Measurements from ENCODE around the gene ITK.

The ITK gene

DNA sequence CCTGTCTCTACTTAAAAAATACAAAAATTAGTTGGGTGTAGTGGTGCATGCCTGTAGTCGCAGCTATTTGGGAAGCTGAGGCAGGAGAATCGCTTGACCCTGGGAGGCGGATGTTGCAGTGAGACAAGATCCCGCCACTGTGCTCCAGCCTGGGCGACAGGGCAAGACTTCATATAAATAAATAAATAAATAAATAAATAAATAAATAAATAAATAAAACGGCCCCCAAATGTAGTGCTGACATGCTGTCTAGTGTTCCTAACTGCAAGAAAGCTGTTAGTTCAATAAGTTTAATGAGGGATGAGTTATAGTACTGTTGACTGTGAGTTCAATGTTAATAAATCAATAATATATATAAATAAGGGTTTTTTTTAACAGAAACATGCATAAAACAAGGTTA lies 77.8 kb downstream of the ITK start:
- no peak for DNase-seq (ENCODE audit: extremely low spot score)
- CTCF ChIA-PET: interaction anchor here (0.5 to 1.3 kb wide), 2 partner anchors 42 to 130 kb away, joined by 3 to 7 read pairs; no protein-coding TSS in a partner anchor
- POLR2A ChIA-PET: no interaction called here
- no peak for TF ChIP-seq FOXM1 (IDR thresholded peaks at IDR 0.05; ENCODE audit: borderline replicate concordance)
- no peak for TF ChIP-seq ZNF384 (IDR thresholded peaks at IDR 0.05)
- no peak for TF ChIP-seq CTBP1 (IDR thresholded peaks at IDR 0.05; ENCODE audit: borderline replicate concordance)
- TF ChIP-seq BHLHE40 (IDR thresholded peaks at IDR 0.05; ENCODE audit: borderline replicate concordance): no peak
- no peak for TF ChIP-seq SP1 (IDR thresholded peaks at IDR 0.05)
- no peak for TF ChIP-seq PKNOX1 (IDR thresholded peaks at IDR 0.05)
- TF ChIP-seq SUZ12 (IDR thresholded peaks at IDR 0.05): no peak
- TF ChIP-seq FOXK2 (IDR thresholded peaks at IDR 0.05): no peak
- no peak for TF ChIP-seq HDGF (IDR thresholded peaks at IDR 0.05; ENCODE audit: borderline replicate concordance)
- no peak for TF ChIP-seq NFRKB (IDR thresholded peaks at IDR 0.05)

- POLR2A ChIA-PET: no interaction called here
- TF ChIP-seq CTBP1 (IDR thresholded peaks at IDR 0.05; ENCODE audit: borderline replicate concordance) (no peak), SP1 (IDR thresholded peaks at IDR 0.05) (no peak)
- CTCF ChIA-PET: interaction anchor here (1.3 kb wide), 1 partner anchor 41 kb away, joined by 7 read pairs; no protein-coding TSS in a partner anchor
- no peak for DNase-seq (ENCODE audit: extremely low spot score)
These were observed 79.1 kb downstream of the ITK start for GRCh38 chr5:157259699-157260098.

- POLR2A ChIA-PET: no interaction called here
- no peak for DNase-seq (ENCODE audit: extremely low spot score)
- CTCF ChIA-PET: interaction anchor here (2.7 kb wide), 1 partner anchor 10 kb away, joined by 16 read pairs; no protein-coding TSS in a partner anchor
- no peak for TF ChIP-seq LEF1 (IDR thresholded peaks at IDR 0.05; ENCODE audit: borderline replicate concordance)
- no peak for TF ChIP-seq NFRKB (IDR thresholded peaks at IDR 0.05)
- no peak for TF ChIP-seq SUZ12 (IDR thresholded peaks at IDR 0.05)
- no peak for TF ChIP-seq ARNT (IDR thresholded peaks at IDR 0.05)
- no peak for TF ChIP-seq L3MBTL2 (conservative IDR thresholded peaks at IDR 0.05)
- TF ChIP-seq FOXK2 (IDR thresholded peaks at IDR 0.05): no peak
- TF ChIP-seq PKNOX1 (IDR thresholded peaks at IDR 0.05): no peak
- TF ChIP-seq HDGF (IDR thresholded peaks at IDR 0.05; ENCODE audit: borderline replicate concordance): no peak
These were observed 83.0 kb downstream of the ITK start for GRCh38 chr5:157263496-157264090.

- peak; percentile 86 for DNase-seq (ENCODE audit: extremely low spot score)
- ChIA-PET POLR2A (interaction anchor here (0.9 to 1.6 kb wide), 3 partner anchors 8 to 123 kb away, joined by 3 to 4 read pairs (median 3); partner anchors contain the start of gene MED7), CTCF (interaction anchor here (0.6 to 1.8 kb wide), 2 partner anchors 11 to 13 kb away, joined by 5 to 6 read pairs; no protein-coding TSS in a partner anchor)
- TF ChIP-seq FOXK2 (IDR thresholded peaks at IDR 0.05) (no peak), SUZ12 (IDR thresholded peaks at IDR 0.05) (no peak), ZNF384 (IDR thresholded peaks at IDR 0.05) (no peak), HDGF (IDR thresholded peaks at IDR 0.05; ENCODE audit: borderline replicate concordance) (no peak), L3MBTL2 (conservative IDR thresholded peaks at IDR 0.05) (peak; percentile 65)
These were observed 85.2 kb downstream of the ITK start, which contains the start of gene CYFIP2 for GRCh38 chr5:157265714-157266285. CYFIP2 (plus strand) TSS chr5:157266123; CDS start chr5:157285362, 19,239 bp downstream.

GRCh38 chr5:157266286-157267007 lies 85.8 kb downstream of the ITK start:
- CTCF ChIA-PET: interaction anchor here (0.6 to 1.8 kb wide), 3 partner anchors 12 to 484 kb away, joined by 3 to 6 read pairs (median 5); no protein-coding TSS in a partner anchor
- no peak for DNase-seq (ENCODE audit: extremely low spot score)
- POLR2A ChIA-PET: interaction anchor here (1.0 to 1.6 kb wide), 3 partner anchors 30 to 124 kb away, joined by 3 to 4 read pairs (median 3); partner anchors contain the start of gene MED7
- TF ChIP-seq BHLHE40 (IDR thresholded peaks at IDR 0.05; ENCODE audit: borderline replicate concordance): no peak
- TF ChIP-seq L3MBTL2 (conservative IDR thresholded peaks at IDR 0.05): 0 out of 2 replicates have a peak, but pooled peaks have one; percentile 17

GRCh38 chr5:157267025-157267424 lies 86.4 kb downstream of the ITK start:
- no peak for DNase-seq (ENCODE audit: extremely low spot score)
- ChIA-PET POLR2A (interaction anchor here (1.0 to 1.5 kb wide), 3 partner anchors 30 to 124 kb away, joined by 3 to 5 read pairs (median 4); partner anchors contain the start of gene MED7), CTCF (interaction anchor here (0.8 to 1.5 kb wide), 2 partner anchors 13 to 483 kb away, joined by 3 to 9 read pairs; no protein-coding TSS in a partner anchor)
- TF ChIP-seq ELF4 (IDR thresholded peaks at IDR 0.05): no peak

GRCh38 chr5:157267761-157268480 lies 87.3 kb downstream of the ITK start:
- TF ChIP-seq CTBP1 (IDR thresholded peaks at IDR 0.05; ENCODE audit: borderline replicate concordance): no peak
- no peak for TF ChIP-seq SP1 (IDR thresholded peaks at IDR 0.05)
- TF ChIP-seq SUZ12 (IDR thresholded peaks at IDR 0.05): no peak
- TF ChIP-seq NFRKB (IDR thresholded peaks at IDR 0.05): no peak
- TF ChIP-seq ARNT (IDR thresholded peaks at IDR 0.05): no peak
- TF ChIP-seq FOXK2 (IDR thresholded peaks at IDR 0.05): no peak
- no peak for TF ChIP-seq LEF1 (IDR thresholded peaks at IDR 0.05; ENCODE audit: borderline replicate concordance)
- TF ChIP-seq ZNF384 (IDR thresholded peaks at IDR 0.05): no peak
- TF ChIP-seq L3MBTL2 (conservative IDR thresholded peaks at IDR 0.05): no peak
- no peak for TF ChIP-seq BHLHE40 (IDR thresholded peaks at IDR 0.05; ENCODE audit: borderline replicate concordance)
- no peak for TF ChIP-seq TARDBP (IDR thresholded peaks at IDR 0.05)
- TF ChIP-seq ELF4 (IDR thresholded peaks at IDR 0.05): no peak
- no peak for TF ChIP-seq FOXA1 (IDR thresholded peaks at IDR 0.05)
- no peak for TF ChIP-seq FOXM1 (IDR thresholded peaks at IDR 0.05; ENCODE audit: borderline replicate concordance)
- no peak for TF ChIP-seq HDGF (IDR thresholded peaks at IDR 0.05; ENCODE audit: borderline replicate concordance)
- no peak for TF ChIP-seq PKNOX1 (IDR thresholded peaks at IDR 0.05)
- no peak for DNase-seq (ENCODE audit: extremely low spot score)
- CTCF ChIA-PET: interaction anchor here (0.5 to 1.5 kb wide), 3 partner anchors 13 to 62 kb away, joined by 3 to 9 read pairs (median 3); no protein-coding TSS in a partner anchor
- POLR2A ChIA-PET: interaction anchor here (1.2 kb wide), 1 partner anchor 125 kb away, joined by 5 read pairs; the partner anchor contains the start of gene MED7

Measured in HEK293T (cell line).